PFSK-1 (cell line): Measurements from ENCODE around the gene HPRT1.

Experiments used
- FOXP2 ChIP-seq: optimal IDR thresholded peaks from 2 replicates; pipeline ENCODE3; 2011; ENCODE audit warnings: borderline replicate concordance, control low read depth, inconsistent platforms; ENCODE audit not compliant: insufficient read depth; ENCODE audit errors: extremely low read length, extremely low read depth
- POLR2AphosphoS5 ChIP-seq: IDR thresholded peaks from 2 replicates; pipeline ENCODE4 v1.6.1; 2012; ENCODE audit warnings: low read depth, mild to moderate bottlenecking, control low read depth, low read length, moderate library complexity
- REST ChIP-seq, 2 experiments: IDR thresholded peaks; 2 replicates each; pipeline versions ENCODE4 v1.6.1 to v1.8.0; 2011 to 2012; ENCODE audit warnings: low read depth in 2 of 2, low read length in 2 of 2, control low read depth in 1 of 2, inconsistent platforms in 1 of 2, mild to moderate bottlenecking in 1 of 2, moderate library complexity in 1 of 2; ENCODE audit not compliant: insufficient read depth in 1 of 2
- SIN3A ChIP-seq: IDR thresholded peaks from 2 replicates; pipeline ENCODE4 v1.6.1; 2012; ENCODE audit warnings: mild to moderate bottlenecking, low read length, moderate library complexity, borderline replicate concordance; ENCODE audit not compliant: insufficient read depth
- TAF1 ChIP-seq: IDR thresholded peaks from 2 replicates; pipeline ENCODE4 v1.6.1; 2012; ENCODE audit warnings: low read length, control low read depth, borderline replicate concordance; ENCODE audit not compliant: insufficient read depth

Gene HPRT1

GRCh38 chrX:134426281-134426680, 33.7 kb upstream of the HPRT1 start:
- TF ChIP-seq TAF1 (no peak), REST (IDR thresholded peaks at IDR 0.05; ENCODE audit: insufficient read depth in 1 of 2, low read depth in 2 of 2, low read length in 2 of 2) (no peak), FOXP2 (no peak), SIN3A (no peak), POLR2AphosphoS5 (no peak)

GRCh38 chrX:134431894-134432293, 28.1 kb upstream of the HPRT1 start:
- TF ChIP-seq SIN3A (no peak), POLR2AphosphoS5 (no peak), TAF1 (no peak), FOXP2 (no peak), REST (IDR thresholded peaks at IDR 0.05; ENCODE audit: insufficient read depth in 1 of 2, low read depth in 2 of 2, low read length in 2 of 2) (no peak)

- TF ChIP-seq TAF1 (no peak), POLR2AphosphoS5 (no peak), SIN3A (no peak), REST (IDR thresholded peaks at IDR 0.05; ENCODE audit: insufficient read depth in 1 of 2, low read depth in 2 of 2, low read length in 2 of 2) (no peak), FOXP2 (no peak)
These were observed 24.1 kb upstream of the HPRT1 start for GRCh38 chrX:134435894-134436293.

GRCh38 chrX:134443020-134443419, 16.9 kb upstream of the HPRT1 start:
- TF ChIP-seq TAF1 (no peak), FOXP2 (no peak), REST (IDR thresholded peaks at IDR 0.05; ENCODE audit: insufficient read depth in 1 of 2, low read depth in 2 of 2, low read length in 2 of 2) (no peak), SIN3A (no peak), POLR2AphosphoS5 (no peak)

GRCh38 chrX:134443461-134443860, 16.5 kb upstream of the HPRT1 start:
- TF ChIP-seq TAF1 = no peak
- TF ChIP-seq REST (IDR thresholded peaks at IDR 0.05; ENCODE audit: insufficient read depth in 1 of 2, low read depth in 2 of 2, low read length in 2 of 2) = no peak
- no peak for TF ChIP-seq FOXP2
- TF ChIP-seq POLR2AphosphoS5 = no peak
- no peak for TF ChIP-seq SIN3A
